Sigmoid colon (tissue), 7 donors: ENCODE data around the gene SERINC5. TPM values are rescaled to one million over a fixed set of nuclear protein-coding genes. Genes with fewer than 3 reads are reported as not detected.
A peak's percentile ranks its signal among the peaks of the same experiment; 100 is the strongest.
"Not testable (repeated sequence)": the region's sequence is repeated elsewhere in the genome, so short reads cannot be mapped to it uniquely, and the experiment has no call there.

ENCODE experiments used
- DNase-seq: peaks from one replicate; pipeline ENCODE4 v3.0.0-alpha.2; 2019
- H3K27ac ChIP-seq, 4 donors: fragments of 200-600 bp; sonication (generic); one replicate each; pipeline ENCODE4 v1.5.1; 2016 to 2019; ENCODE audit warnings: mild to moderate bottlenecking in 1 of 4
- H3K27me3 ChIP-seq, 3 donors: fragments of 200-600 bp; sonication (generic); one replicate each; pipeline ENCODE4 v1.5.1; 2019; ENCODE audit warnings: mild to moderate bottlenecking in 1 of 3
- H3K36me3 ChIP-seq, 4 donors: fragments of 200-600 bp; sonication (generic); one replicate each; pipeline ENCODE4 v1.5.1; 2016 to 2019
- H3K4me1 ChIP-seq, 4 donors: fragments of 200-600 bp; sonication (generic); one replicate each; pipeline ENCODE4 v1.5.1; 2017 to 2019
- H3K4me3 ChIP-seq, 4 donors: fragments of 200-600 bp; sonication (generic); one replicate each; pipeline ENCODE4 v1.5.1; 2017 to 2019; ENCODE audit warnings: mild to moderate bottlenecking in 2 of 4, moderate library complexity in 1 of 4
- H3K9me3 ChIP-seq, 4 donors: fragments of 200-600 bp in 3 of 4; sonication (generic) in 3 of 4; one replicate each; pipeline versions ENCODE4 v1.5.1 to v1.6.1; 2013 to 2019
- EP300 ChIP-seq, 4 donors: sonication (generic); formaldehyde crosslinking; IDR thresholded peaks; one replicate each; pipeline ENCODE4 v1.6.1; 2017; ENCODE audit warnings: antibody characterized with exemption in 4 of 4
- POLR2A ChIP-seq, 2 donors: fragments of 450-650 bp; IDR thresholded peaks; one replicate each; pipeline ENCODE4 v1.6.1; 2016; ENCODE audit warnings: antibody characterized with exemption in 2 of 2, mild to moderate bottlenecking in 2 of 2, moderate library complexity in 2 of 2
- POLR2AphosphoS5 ChIP-seq, 4 donors: sonication (generic); formaldehyde crosslinking; IDR thresholded peaks; one replicate each; pipeline ENCODE4 v1.6.1; 2017; ENCODE audit warnings: antibody characterized with exemption in 4 of 4
- WGBS, 2 donors: extraction: QIAGEN DNeasy Blood & Tissue Kit; methylation state at CpG; one replicate each; pipeline ENCODE4 v1.1.7; 2013; 5-methylcytosine and 5-hydroxymethylcytosine counted together
- intact Hi-C: fragments of 100-400 bp; cut with DNase I; formaldehyde crosslinking; loops from one replicate; pipeline ENCODE4 v1.15.1; 2023
- polyA plus RNA-seq, 3 donors: library from polyadenylated mRNA; stranded (reverse); fragments of 200-250 nt; gene quantifications; one replicate each; pipeline ENCODE4 v1.2.3, GENCODE V29; 2013
- total RNA-seq, 4 donors: library from RNA; depleted of rRNA; stranded (reverse); fragments of >200 nt; gene quantifications; one replicate each; pipeline ENCODE4 v1.1.0, GENCODE V29; 2016
- TF ChIP-seq, protein P1 (sequence below), 4 experiments: fragments of 450-650 bp in 3 of 4; fragments of 200-600 bp in 1 of 4; IDR thresholded peaks; one replicate each; pipeline ENCODE4 v1.5.1; 2016 to 2019; ENCODE audit warnings: antibody characterized with exemption in 4 of 4, mild to moderate bottlenecking in 3 of 4, moderate library complexity in 2 of 4
- donor health status: healthy with polysubstance abuse.
- donor health status: Bipolar disorder and iron deficiency.
- donor health status: healthy.

Gene SERINC5
- total and polyA plus RNA-seq, 7 donors = 3.6 to 25.9 (median 9.6) TPM

DNA sequence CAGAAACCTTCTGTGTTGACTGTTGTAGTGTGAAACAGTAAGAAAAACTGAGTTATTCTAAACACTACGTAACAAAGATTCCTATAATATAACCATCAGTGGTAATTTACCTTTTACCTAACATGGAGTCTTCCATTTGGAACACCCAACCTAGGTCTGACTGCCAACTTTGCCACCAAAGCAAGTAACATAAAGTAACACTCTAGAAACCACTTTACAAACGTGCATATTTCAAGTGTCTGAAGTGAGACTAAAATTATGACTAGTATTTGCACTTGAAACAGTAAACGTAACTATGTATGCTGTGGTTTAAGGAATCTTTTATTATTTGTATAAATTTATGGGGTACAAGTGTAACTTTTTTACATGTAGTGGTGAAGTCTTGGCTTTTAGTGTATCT, 95.6 kb downstream of the SERINC5 start:
- 93 to 96% methylated on average over 3 of the region's 3 CpGs for WGBS, 2 donors
- no peak overlapping the region for H3K27ac ChIP-seq
- TF ChIP-seq, protein P1, sequence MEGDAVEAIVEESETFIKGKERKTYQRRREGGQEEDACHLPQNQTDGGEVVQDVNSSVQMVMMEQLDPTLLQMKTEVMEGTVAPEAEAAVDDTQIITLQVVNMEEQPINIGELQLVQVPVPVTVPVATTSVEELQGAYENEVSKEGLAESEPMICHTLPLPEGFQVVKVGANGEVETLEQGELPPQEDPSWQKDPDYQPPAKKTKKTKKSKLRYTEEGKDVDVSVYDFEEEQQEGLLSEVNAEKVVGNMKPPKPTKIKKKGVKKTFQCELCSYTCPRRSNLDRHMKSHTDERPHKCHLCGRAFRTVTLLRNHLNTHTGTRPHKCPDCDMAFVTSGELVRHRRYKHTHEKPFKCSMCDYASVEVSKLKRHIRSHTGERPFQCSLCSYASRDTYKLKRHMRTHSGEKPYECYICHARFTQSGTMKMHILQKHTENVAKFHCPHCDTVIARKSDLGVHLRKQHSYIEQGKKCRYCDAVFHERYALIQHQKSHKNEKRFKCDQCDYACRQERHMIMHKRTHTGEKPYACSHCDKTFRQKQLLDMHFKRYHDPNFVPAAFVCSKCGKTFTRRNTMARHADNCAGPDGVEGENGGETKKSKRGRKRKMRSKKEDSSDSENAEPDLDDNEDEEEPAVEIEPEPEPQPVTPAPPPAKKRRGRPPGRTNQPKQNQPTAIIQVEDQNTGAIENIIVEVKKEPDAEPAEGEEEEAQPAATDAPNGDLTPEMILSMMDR (IDR thresholded peaks at IDR 0.05) = no peak
- TF ChIP-seq POLR2AphosphoS5 (IDR thresholded peaks at IDR 0.05) (no peak), POLR2A (IDR thresholded peaks at IDR 0.05) (no peak), EP300 (IDR thresholded peaks at IDR 0.05) (no peak)
- intact Hi-C loops = no loop called here
- H3K36me3 ChIP-seq = peaks cover 0 to 11% (median 1%) of the 10 kb centered on the region in 4 donors
- peaks cover 0 to 6% (median 1%) of the 10 kb centered on the region in 4 donors for H3K4me1 ChIP-seq
- H3K27me3 ChIP-seq = no peaks in the 10 kb centered on the region
- H3K9me3 ChIP-seq = no peaks in the 10 kb centered on the region
- no peak overlapping the region for H3K4me3 ChIP-seq
- DNase-seq = no peak

DNA sequence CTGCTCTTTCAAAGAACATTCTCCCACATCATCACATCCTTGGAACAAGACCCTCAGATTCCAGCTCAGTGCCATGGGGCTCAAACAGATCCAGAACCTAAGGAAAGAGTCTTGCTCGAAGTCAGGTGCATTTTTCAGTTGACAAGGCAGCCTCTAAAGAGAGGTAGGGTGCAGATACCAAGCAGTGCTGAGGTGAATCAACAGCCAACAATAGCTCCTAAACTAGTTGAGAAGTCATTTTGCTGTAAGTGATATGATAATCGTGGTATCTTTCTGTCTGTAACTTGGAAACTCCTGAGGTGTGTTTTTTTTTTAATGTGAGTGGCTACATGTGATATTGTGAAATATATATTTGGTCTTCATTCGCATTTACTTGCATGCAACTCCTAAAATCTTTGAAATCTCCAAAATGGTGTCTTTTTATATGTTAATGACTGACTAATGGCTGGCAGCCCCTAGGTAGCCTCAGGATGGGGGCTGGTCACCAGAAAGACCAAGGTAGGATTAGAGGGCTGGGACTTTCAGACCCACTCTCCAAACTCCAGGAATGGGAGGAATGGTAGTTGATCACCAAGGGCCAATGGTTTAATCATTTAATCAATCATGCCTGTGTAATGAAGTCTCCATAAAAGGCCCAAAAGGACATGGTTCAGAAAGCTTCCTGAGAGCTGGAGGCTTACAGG, 96.6 kb downstream of the SERINC5 start:
- Histone ChIP-seq H3K9me3 (no peaks in the 10 kb centered on the region), H3K27me3 (no peaks in the 10 kb centered on the region), H3K4me3 (no peak overlapping the region), H3K36me3 (peaks cover 0 to 11% (median 1%) of the 10 kb centered on the region in 4 donors), H3K27ac (no peak overlapping the region), H3K4me1 (peaks cover 0 to 4% (median 0%) of the 10 kb centered on the region in 4 donors)
- no peak for DNase-seq
- TF ChIP-seq EP300 (IDR thresholded peaks at IDR 0.05) (no peak), POLR2A (IDR thresholded peaks at IDR 0.05) (no peak), POLR2AphosphoS5 (IDR thresholded peaks at IDR 0.05) (no peak)
- TF ChIP-seq, protein P1 (IDR thresholded peaks at IDR 0.05) = no peak
- intact Hi-C loops = no loop called here
- WGBS, 2 donors = 89 to 93% methylated on average over 3 of the region's 3 CpGs

DNA sequence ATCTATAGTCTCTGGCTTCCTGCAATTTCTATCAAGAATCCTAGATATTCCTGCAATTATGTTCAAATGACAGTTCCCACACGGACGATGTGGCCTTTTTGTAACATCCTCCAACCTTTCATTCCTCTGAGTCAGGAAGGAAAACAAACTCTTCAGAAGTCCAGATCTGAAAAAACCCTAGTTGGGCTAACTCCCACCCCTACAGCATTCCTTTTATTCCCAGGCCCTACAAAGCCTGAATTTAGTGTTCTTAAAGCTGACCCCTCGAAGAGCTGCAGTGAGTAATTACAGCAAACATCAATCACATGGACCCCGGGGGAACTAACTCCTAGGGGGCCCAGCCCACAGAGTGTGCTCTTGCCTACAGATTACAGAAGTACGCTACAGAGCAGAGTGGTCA, 99.7 kb downstream of the SERINC5 start:
- Histone ChIP-seq H3K27ac (no peak overlapping the region), H3K9me3 (no peaks in the 10 kb centered on the region), H3K36me3 (peaks cover 0 to 14% (median 0%) of the 10 kb centered on the region in 4 donors), H3K4me3 (no peak overlapping the region), H3K27me3 (no peaks in the 10 kb centered on the region), H3K4me1 (peaks cover 0 to 14% (median 4%) of the 10 kb centered on the region in 4 donors)
- TF ChIP-seq, protein P1 (IDR thresholded peaks at IDR 0.05) = no peak
- no peak for TF ChIP-seq EP300 (IDR thresholded peaks at IDR 0.05)
- no peak for TF ChIP-seq POLR2A (IDR thresholded peaks at IDR 0.05)
- no peak for TF ChIP-seq POLR2AphosphoS5 (IDR thresholded peaks at IDR 0.05)
- DNase-seq = no peak
- WGBS, 2 donors = 75 to 84% methylated on average over 5 of the region's 5 CpGs
- intact Hi-C loops = no loop called here

DNA sequence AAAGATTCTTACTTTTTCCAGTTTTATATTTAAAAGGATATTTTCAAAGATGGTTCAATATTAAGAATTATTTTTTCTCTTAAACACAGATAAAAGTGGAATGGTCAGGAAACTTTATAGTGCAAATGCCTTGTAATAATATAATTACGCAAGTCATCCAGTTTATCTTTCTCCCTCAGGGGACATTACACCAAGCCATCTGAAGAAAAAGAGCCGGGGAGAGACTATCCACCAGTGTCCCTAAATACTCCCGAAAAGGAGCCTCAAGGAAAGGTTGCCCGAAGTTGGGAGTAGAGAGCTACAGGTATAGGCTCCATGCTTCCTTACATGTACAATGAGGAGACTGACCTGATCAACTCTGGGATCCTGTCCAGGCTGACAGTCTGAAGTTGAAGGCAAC, 101.1 kb downstream of the SERINC5 start:
- TF ChIP-seq EP300 (IDR thresholded peaks at IDR 0.05) (no peak), POLR2A (IDR thresholded peaks at IDR 0.05) (no peak)
- TF ChIP-seq, protein P1 (IDR thresholded peaks at IDR 0.05) = no peak
- Histone ChIP-seq H3K36me3 (peaks cover 0 to 14% (median 0%) of the 10 kb centered on the region in 4 donors), H3K9me3 (no peaks in the 10 kb centered on the region), H3K4me1 (peaks cover 0 to 14% (median 4%) of the 10 kb centered on the region in 4 donors), H3K27ac (no peak overlapping the region), H3K27me3 (no peaks in the 10 kb centered on the region), H3K4me3 (no peak overlapping the region)
- intact Hi-C loops = no loop called here
- WGBS, 2 donors = 91 to 95% methylated on average over 4 of the region's 4 CpGs
- DNase-seq = no peak

DNA sequence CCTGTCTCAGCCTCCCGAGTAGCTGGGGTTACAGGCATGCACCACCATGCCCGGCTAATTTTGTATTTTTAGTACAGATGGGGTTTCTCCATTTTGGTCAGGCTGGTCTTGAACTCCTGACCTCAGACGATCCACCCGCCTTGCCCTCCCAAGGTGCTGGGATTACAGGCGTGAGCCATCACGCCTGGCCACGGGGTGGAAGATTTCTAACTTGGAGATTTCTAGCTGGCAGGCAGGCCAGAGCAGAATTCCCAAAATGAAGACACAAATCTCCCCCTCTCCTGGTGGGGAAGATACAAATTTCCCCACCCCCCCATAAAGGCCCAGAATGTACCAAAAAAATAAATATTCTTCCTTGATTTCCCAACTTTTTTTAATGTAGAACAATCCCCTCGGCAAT, 101.6 kb downstream of the SERINC5 start:
- H3K36me3 ChIP-seq = peaks cover 0 to 14% (median 0%) of the 10 kb centered on the region in 4 donors
- intact Hi-C loops = not testable (repeated sequence)

More for the DNA sequence above, 101.6 kb downstream of the SERINC5 start:
- 61 to 88% methylated on average over 8 of the region's 8 CpGs for WGBS, 2 donors
- not testable (repeated sequence) for H3K9me3 ChIP-seq, H3K4me3 ChIP-seq, H3K27me3 ChIP-seq, DNase-seq
- Histone ChIP-seq H3K27ac (peak overlapping the region in 1 of 4 donors; percentile 25), H3K4me1 (peaks cover 0 to 14% (median 4%) of the 10 kb centered on the region in 4 donors)
